ENCODE measurements around the gene GPN1. TPM values are rescaled to one million over a fixed set of nuclear protein-coding genes. Genes with fewer than 3 reads are reported as not detected.

The GPN1 gene
- polyA plus RNA-seq, 1 donor, result 41.5 TPM

- Histone ChIP-seq H3K4me1 (ENCODE audit: control insufficient read depth, insufficient read depth, low read length) (no peaks in the 10 kb centered on the region), H3K36me3 (ENCODE audit: control insufficient read depth, insufficient read depth, low read length) (peaks cover 40% of the 10 kb centered on the region), H3K9me3 (ENCODE audit: control insufficient read depth, low read depth, low read length) (no peaks in the 10 kb centered on the region), H3K27me3 (ENCODE audit: control insufficient read depth, insufficient read depth, low read length) (no peaks in the 10 kb centered on the region), H3K4me3 (ENCODE audit: low read length) (no peak overlapping the region), H3K27ac (ENCODE audit: low read length) (no peak overlapping the region)
- WGBS (ENCODE audit: insufficient coverage, low lambda C conversion rate), result no CpG with 5 or more reads among the region's 2 CpGs
- no peak for DNase-seq
Measured at GRCh38 chr2:27689424-27689823, 60.6 kb downstream of the GPN1 start.

GRCh38 chr2:27690052-27690451 is 61.2 kb downstream of the GPN1 start:
- Histone ChIP-seq H3K4me3 (ENCODE audit: low read length) (no peak overlapping the region), H3K36me3 (ENCODE audit: control insufficient read depth, insufficient read depth, low read length) (peaks cover 40% of the 10 kb centered on the region), H3K4me1 (ENCODE audit: control insufficient read depth, insufficient read depth, low read length) (no peaks in the 10 kb centered on the region), H3K27ac (ENCODE audit: low read length) (no peak overlapping the region), H3K27me3 (ENCODE audit: control insufficient read depth, insufficient read depth, low read length) (no peaks in the 10 kb centered on the region), H3K9me3 (ENCODE audit: control insufficient read depth, low read depth, low read length) (no peaks in the 10 kb centered on the region)
- DNase-seq, result no peak

- H3K4me1 ChIP-seq (ENCODE audit: control insufficient read depth, insufficient read depth, low read length), result peaks cover 11% of the 10 kb centered on the region
- no CpG with 5 or more reads among the region's 1 CpG for WGBS (ENCODE audit: insufficient coverage, low lambda C conversion rate)
- H3K9me3 ChIP-seq (ENCODE audit: control insufficient read depth, low read depth, low read length), result no peaks in the 10 kb centered on the region
- H3K4me3 ChIP-seq (ENCODE audit: low read length), result no peak overlapping the region
- peaks cover 18% of the 10 kb centered on the region for H3K36me3 ChIP-seq (ENCODE audit: control insufficient read depth, insufficient read depth, low read length)
- H3K27me3 ChIP-seq (ENCODE audit: control insufficient read depth, insufficient read depth, low read length), result no peaks in the 10 kb centered on the region
- H3K27ac ChIP-seq (ENCODE audit: low read length), result no peak overlapping the region
- no peak for DNase-seq
Measured at GRCh38 chr2:27697660-27698059, 68.8 kb downstream of the GPN1 start.

Other genes starting within 250 kb of the GPN1 start
- gene ZNF513, start 248.3 kb upstream of the GPN1 start, polyA plus RNA-seq, result 23.1 TPM
- 66.4 TPM for gene PPM1G, start 219.5 kb upstream of the GPN1 start, polyA plus RNA-seq
- 89.0 TPM for gene NRBP1, start 200.4 kb upstream of the GPN1 start, polyA plus RNA-seq
- gene KRTCAP3, start 186.7 kb upstream of the GPN1 start, polyA plus RNA-seq, result 55.5 TPM
- 30.7 TPM for gene IFT172, start 139.3 kb upstream of the GPN1 start, polyA plus RNA-seq
- gene FNDC4, start 133.8 kb upstream of the GPN1 start, polyA plus RNA-seq, result 4.2 TPM
- gene GCKR, start 132.2 kb upstream of the GPN1 start, polyA plus RNA-seq, result 2.9 TPM
- gene ZNF512, start 46.0 kb upstream of the GPN1 start, polyA plus RNA-seq, result 36.7 TPM
- gene CCDC121, start within 50 bp of the GPN1 start, polyA plus RNA-seq, result 5.4 TPM
- gene SUPT7L, start 34.6 kb downstream of the GPN1 start, polyA plus RNA-seq, result 49.6 TPM
- 23.5 TPM for gene SLC4A1AP, start 34.8 kb downstream of the GPN1 start, polyA plus RNA-seq
- gene MRPL33, start 142.7 kb downstream of the GPN1 start, polyA plus RNA-seq, result 126 TPM